WTC11 (cell line): Measurements from ENCODE around the gene IL2RA. TPM values are rescaled to one million over a fixed set of nuclear protein-coding genes. Genes with fewer than 3 reads are reported as not detected.

Experiments used
- ATAC-seq: fragments of 200-7000 bp; cut with Tn5 transposase; 2 replicates; pipeline ENCODE4 v1.10.0; 2021; ENCODE audit warnings: mild to moderate bottlenecking, moderate library complexity
- CTCF ChIA-PET: fragments of 300-600 bp; sonication (Branson Sonifier 250); formaldehyde crosslinking; loops from one replicate; lab custom pipeline; 2021; ENCODE audit warnings: antibody characterized with exemption; lab: Charles Lee
- POLR2A ChIA-PET: fragments of 350-600 bp; sonication (Branson Sonifier 250); formaldehyde crosslinking; loops from one replicate; lab custom pipeline; 2021; ENCODE audit warnings: antibody characterized with exemption; lab: Charles Lee
- DNase-seq: peaks from one replicate; pipeline ENCODE4 v3.0.0; 2021; ENCODE audit warnings: low spot score
- H3K27ac Mint-ChIP-seq: 2 replicates; pipeline ENCODE4 v1.8.0; 2021; ENCODE audit warnings: mixed read lengths
- H3K27me3 Mint-ChIP-seq: 2 replicates; pipeline ENCODE4 v1.8.0; 2021; ENCODE audit warnings: low read depth, mild to moderate bottlenecking, moderate library complexity, mixed read lengths
- H3K36me3 Mint-ChIP-seq: 2 replicates; pipeline ENCODE4 v1.8.0; 2021; ENCODE audit warnings: mixed read lengths
- H3K4me1 Mint-ChIP-seq: 2 replicates; pipeline ENCODE4 v1.8.0; 2022; ENCODE audit warnings: mixed read lengths
- H3K4me3 Mint-ChIP-seq: 2 replicates; pipeline ENCODE4 v1.8.0; 2021; ENCODE audit warnings: mild to moderate bottlenecking, moderate library complexity, mixed read lengths
- H3K9me3 Mint-ChIP-seq: 2 replicates; pipeline ENCODE4 v1.8.0; 2021; ENCODE audit warnings: mixed read lengths
- CBFB ChIP-seq: sonication (generic); formaldehyde crosslinking; IDR thresholded peaks from 2 replicates; pipeline ENCODE4 v1.8.1; 2022; ENCODE audit warnings: mild to moderate bottlenecking, low read depth, missing genetic modification reagents
- CREM ChIP-seq: sonication (generic); formaldehyde crosslinking; IDR thresholded peaks from 2 replicates; pipeline ENCODE4 v1.8.1; 2022; ENCODE audit warnings: mild to moderate bottlenecking, missing genetic modification reagents, moderate library complexity
- ELF4 ChIP-seq: sonication (generic); formaldehyde crosslinking; IDR thresholded peaks from 2 replicates; pipeline ENCODE4 v1.8.1; 2022; ENCODE audit warnings: low read depth, mild to moderate bottlenecking, moderate library complexity, missing genetic modification reagents
- GTF2I ChIP-seq: fragments of 250-450 bp; sonication (Bioruptor Pico); conservative IDR thresholded peaks from 2 replicates; pipeline ENCODE4 v1.4.0; 2021; ENCODE audit warnings: mild to moderate bottlenecking
- JAZF1 ChIP-seq: fragments of 250-450 bp; sonication (Bioruptor Pico); IDR thresholded peaks from 2 replicates; pipeline ENCODE4 v1.9.0; 2021; ENCODE audit warnings: moderate library complexity, mild to moderate bottlenecking, inconsistent platforms
- MYBL2 ChIP-seq: sonication (generic); formaldehyde crosslinking; IDR thresholded peaks from 2 replicates; pipeline ENCODE4 v1.8.1; 2023; ENCODE audit warnings: mild to moderate bottlenecking, moderate library complexity, missing genetic modification reagents
- NFATC4 ChIP-seq: fragments of 250-450 bp; sonication (Bioruptor Pico); IDR thresholded peaks from 2 replicates; pipeline ENCODE4 v1.9.0; 2021; ENCODE audit warnings: mild to moderate bottlenecking
- NFE2L1 ChIP-seq: sonication (generic); formaldehyde crosslinking; IDR thresholded peaks from 2 replicates; pipeline ENCODE4 v1.8.1; 2023; ENCODE audit warnings: missing genetic modification reagents
- NFYB ChIP-seq: sonication (generic); formaldehyde crosslinking; conservative IDR thresholded peaks from 2 replicates; pipeline ENCODE4 v1.8.0; 2022; ENCODE audit warnings: low read depth, missing genetic modification reagents
- NR3C1 ChIP-seq: sonication (generic); formaldehyde crosslinking; conservative IDR thresholded peaks from 2 replicates; pipeline ENCODE4 v1.8.1; 2023; ENCODE audit warnings: low read depth, mild to moderate bottlenecking, missing genetic modification reagents
- PRDM15 ChIP-seq: sonication (generic); formaldehyde crosslinking; IDR thresholded peaks from 2 replicates; pipeline ENCODE4 v1.8.0; 2022; ENCODE audit warnings: missing genetic modification reagents
- SMAD3 ChIP-seq: sonication (generic); formaldehyde crosslinking; IDR thresholded peaks from 2 replicates; pipeline ENCODE4 v1.8.0; 2022; ENCODE audit warnings: missing genetic modification reagents, mild to moderate bottlenecking, borderline replicate concordance
- TP53 ChIP-seq: sonication (generic); formaldehyde crosslinking; IDR thresholded peaks from 2 replicates; pipeline ENCODE4 v1.8.1; 2023; ENCODE audit warnings: mild to moderate bottlenecking, missing genetic modification reagents
- ZNF219 ChIP-seq: sonication (generic); formaldehyde crosslinking; IDR thresholded peaks from 2 replicates; pipeline ENCODE4 v1.8.0; 2023; ENCODE audit warnings: missing genetic modification reagents, mild to moderate bottlenecking, borderline replicate concordance
- ZNF281 ChIP-seq: sonication (generic); formaldehyde crosslinking; IDR thresholded peaks from 2 replicates; pipeline ENCODE4 v1.8.0; 2023; ENCODE audit warnings: mild to moderate bottlenecking, missing genetic modification reagents
- ZNF396 ChIP-seq: fragments of 250-450 bp; sonication (Bioruptor Pico); IDR thresholded peaks from 2 replicates; pipeline ENCODE4 v1.8.0; 2021; ENCODE audit warnings: mild to moderate bottlenecking, moderate library complexity, borderline replicate concordance
- ZNF423 ChIP-seq: fragments of 250-450 bp; sonication (Bioruptor Pico); IDR thresholded peaks from 2 replicates; pipeline ENCODE4 v2.1.2; 2022; ENCODE audit warnings: mild to moderate bottlenecking, moderate library complexity
- total RNA-seq: library from RNA; stranded (reverse); gene quantifications from 3 replicates; pipeline ENCODE4 v1.2.3, GENCODE V29; 2021
- TF ChIP-seq, protein P1 (sequence below): fragments of 250-450 bp; sonication (Bioruptor Pico); IDR thresholded peaks from 2 replicates; pipeline ENCODE4 v1.9.0; 2021; ENCODE audit warnings: mild to moderate bottlenecking
- TF ChIP-seq, protein P2 (sequence below): fragments of 250-450 bp; sonication (Bioruptor Pico); IDR thresholded peaks from 2 replicates; pipeline ENCODE4 v2.1.2; 2022; ENCODE audit warnings: mild to moderate bottlenecking, moderate library complexity
- TF ChIP-seq, protein P3 (sequence below): sonication (generic); formaldehyde crosslinking; conservative IDR thresholded peaks from 2 replicates; pipeline ENCODE4 v1.8.1; 2022; ENCODE audit warnings: mild to moderate bottlenecking, missing genetic modification reagents
- TF ChIP-seq, protein P4 (sequence below): sonication (generic); formaldehyde crosslinking; IDR thresholded peaks from 2 replicates; pipeline ENCODE4 v1.8.0; 2022; ENCODE audit warnings: mild to moderate bottlenecking, missing genetic modification reagents

Gene IL2RA
- total RNA-seq, 1 experiment from 2014 or later, result 0.31 TPM

DNA sequence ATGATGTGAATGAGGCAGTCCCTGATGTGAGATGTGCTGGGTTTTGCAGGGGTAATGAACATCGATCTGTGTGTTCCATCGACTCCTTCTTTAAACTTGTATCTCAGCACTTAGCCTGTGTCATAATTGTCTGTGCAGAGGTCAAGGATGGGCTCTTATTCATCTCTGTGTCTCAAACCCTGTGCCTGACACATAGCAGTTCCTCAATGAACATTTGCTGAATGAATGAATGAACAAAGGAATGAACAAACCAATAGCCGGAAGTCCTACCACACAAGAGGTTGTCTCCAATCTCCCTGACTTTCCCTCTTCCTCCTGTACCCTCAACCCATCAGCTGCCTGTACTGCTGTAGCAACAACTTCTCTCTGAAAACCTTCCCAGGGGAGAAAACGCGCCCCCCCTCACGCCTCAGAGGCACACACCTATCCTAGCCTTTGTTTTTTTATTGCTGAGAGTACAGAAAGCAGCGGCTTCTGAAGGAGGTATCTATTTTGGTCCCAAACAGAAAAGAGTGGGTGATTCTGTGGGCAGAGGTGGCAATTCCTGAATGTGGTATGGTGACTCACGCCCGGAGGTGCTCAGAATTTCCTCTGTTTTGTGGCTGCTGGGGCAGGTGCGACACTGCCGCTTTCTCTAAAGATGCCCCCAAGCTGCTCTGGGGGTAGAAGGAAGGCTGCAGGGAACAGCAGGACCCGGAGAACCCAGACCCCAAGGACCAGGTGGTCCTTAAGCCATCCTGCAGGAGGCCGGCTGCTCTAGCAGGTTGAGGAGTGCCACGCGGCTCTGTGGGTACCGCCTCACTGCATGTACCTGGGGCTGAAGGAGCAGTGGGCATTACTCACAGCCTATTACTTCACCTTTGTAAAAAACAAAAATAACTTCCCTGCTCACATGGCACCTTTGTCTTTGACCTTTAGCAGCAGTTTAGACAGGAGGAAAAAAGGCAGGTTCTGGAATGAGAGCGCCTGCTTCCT, 9.6 kb downstream of the IL2RA start:
- CTCF ChIA-PET, result no interaction called here
- no peak for DNase-seq
- TF ChIP-seq, protein P1, sequence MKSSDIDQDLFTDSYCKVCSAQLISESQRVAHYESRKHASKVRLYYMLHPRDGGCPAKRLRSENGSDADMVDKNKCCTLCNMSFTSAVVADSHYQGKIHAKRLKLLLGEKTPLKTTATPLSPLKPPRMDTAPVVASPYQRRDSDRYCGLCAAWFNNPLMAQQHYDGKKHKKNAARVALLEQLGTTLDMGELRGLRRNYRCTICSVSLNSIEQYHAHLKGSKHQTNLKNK (CRISPR knock-in tag), result no peak
- TF ChIP-seq MYBL2 (CRISPR knock-in tag) (no peak), SMAD3 (no peak), CREM (no peak), GTF2I (CRISPR knock-in tag) (no peak), ELF4 (no peak), ZNF396 (CRISPR knock-in tag) (no peak), NFE2L1 (CRISPR knock-in tag) (no peak)
- TF ChIP-seq, protein P2, sequence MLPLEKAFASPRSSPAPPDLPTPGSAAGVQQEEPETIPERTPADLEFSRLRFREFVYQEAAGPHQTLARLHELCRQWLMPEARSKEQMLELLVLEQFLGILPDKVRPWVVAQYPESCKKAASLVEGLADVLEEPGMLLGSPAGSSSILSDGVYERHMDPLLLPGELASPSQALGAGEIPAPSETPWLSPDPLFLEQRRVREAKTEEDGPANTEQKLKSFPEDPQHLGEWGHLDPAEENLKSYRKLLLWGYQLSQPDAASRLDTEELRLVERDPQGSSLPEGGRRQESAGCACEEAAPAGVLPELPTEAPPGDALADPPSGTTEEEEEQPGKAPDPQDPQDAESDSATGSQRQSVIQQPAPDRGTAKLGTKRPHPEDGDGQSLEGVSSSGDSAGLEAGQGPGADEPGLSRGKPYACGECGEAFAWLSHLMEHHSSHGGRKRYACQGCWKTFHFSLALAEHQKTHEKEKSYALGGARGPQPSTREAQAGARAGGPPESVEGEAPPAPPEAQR (CRISPR knock-in tag), result no peak
- TF ChIP-seq, all 79 proteins: peak for 0
- H3K27me3 Mint-ChIP-seq, result no peaks in the 10 kb centered on the region
- no peak for ATAC-seq
- H3K4me1 Mint-ChIP-seq, result peaks cover 12% of the 10 kb centered on the region
- POLR2A ChIA-PET, result no interaction called here
- no peaks in the 10 kb centered on the region for H3K36me3 Mint-ChIP-seq
- no peak overlapping the region for H3K4me3 Mint-ChIP-seq
- no peaks in the 10 kb centered on the region for H3K9me3 Mint-ChIP-seq
- no peak overlapping the region for H3K27ac Mint-ChIP-seq

GRCh38 chr10:6050801-6051445, 11.2 kb downstream of the IL2RA start:
- Mint-ChIP-seq H3K27me3 (no peaks in the 10 kb centered on the region), H3K4me3 (no peak overlapping the region), H3K9me3 (no peaks in the 10 kb centered on the region), H3K36me3 (no peaks in the 10 kb centered on the region), H3K27ac (peak overlapping the region; percentile 82; the same call in 1 of the 2 replicates), H3K4me1 (peaks cover 7% of the 10 kb centered on the region)
- CTCF ChIA-PET, result no interaction called here
- TF ChIP-seq ZNF423, result no peak
- no peak for TF ChIP-seq NFATC4
- no peak for TF ChIP-seq CBFB (CRISPR knock-in tag)
- TF ChIP-seq TP53 (CRISPR knock-in tag), result no peak
- TF ChIP-seq NR3C1 (CRISPR knock-in tag), result no peak
- no peak for TF ChIP-seq ZNF219
- TF ChIP-seq NFYB (CRISPR knock-in tag), result no peak
- TF ChIP-seq, protein P3, sequence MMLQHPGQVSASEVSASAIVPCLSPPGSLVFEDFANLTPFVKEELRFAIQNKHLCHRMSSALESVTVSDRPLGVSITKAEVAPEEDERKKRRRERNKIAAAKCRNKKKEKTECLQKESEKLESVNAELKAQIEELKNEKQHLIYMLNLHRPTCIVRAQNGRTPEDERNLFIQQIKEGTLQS (CRISPR knock-in tag), result no peak
- no peak for DNase-seq
- POLR2A ChIA-PET, result interaction anchor here (0.6 kb wide), 1 partner anchor 73 kb away, joined by 3 read pairs; the partner anchor contains the start of gene IL15RA
- peak; percentile 60; the same call in 1 of the 2 replicates for ATAC-seq

DNA sequence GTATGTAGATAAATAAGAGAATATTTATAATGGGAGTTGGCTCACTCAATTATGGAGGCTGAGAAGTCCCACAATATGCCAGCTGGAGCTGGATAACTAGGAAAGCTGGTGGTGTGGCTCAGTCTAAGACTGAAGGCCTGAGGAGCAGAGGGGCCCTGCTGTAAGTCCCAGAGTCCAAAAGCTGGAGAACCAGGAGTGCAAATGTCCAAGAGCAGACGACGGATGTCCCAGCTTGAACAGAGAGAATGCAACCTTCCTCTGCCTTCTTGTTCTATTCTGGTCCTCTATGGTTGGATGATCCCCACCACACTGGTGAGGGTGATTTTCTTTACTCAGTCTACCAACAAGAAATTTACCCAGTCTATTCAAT, 13.2 kb downstream of the IL2RA start:
- POLR2A ChIA-PET, result no interaction called here
- CTCF ChIA-PET, result interaction anchor here (1.2 kb wide), 1 partner anchor 37 kb away, joined by 4 read pairs; no protein-coding TSS in a partner anchor
- no peak for ATAC-seq
- no peak for TF ChIP-seq JAZF1 (CRISPR knock-in tag)
- no peak for TF ChIP-seq ZNF281 (CRISPR knock-in tag)
- TF ChIP-seq, protein P1 (CRISPR knock-in tag), result no peak
- TF ChIP-seq PRDM15 (CRISPR knock-in tag), result no peak
- TF ChIP-seq, protein P4, sequence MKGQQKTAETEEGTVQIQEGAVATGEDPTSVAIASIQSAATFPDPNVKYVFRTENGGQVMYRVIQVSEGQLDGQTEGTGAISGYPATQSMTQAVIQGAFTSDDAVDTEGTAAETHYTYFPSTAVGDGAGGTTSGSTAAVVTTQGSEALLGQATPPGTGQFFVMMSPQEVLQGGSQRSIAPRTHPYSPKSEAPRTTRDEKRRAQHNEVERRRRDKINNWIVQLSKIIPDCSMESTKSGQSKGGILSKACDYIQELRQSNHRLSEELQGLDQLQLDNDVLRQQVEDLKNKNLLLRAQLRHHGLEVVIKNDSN, result no peak

More for the DNA sequence above, 13.2 kb downstream of the IL2RA start:
- DNase-seq, result no peak
- no peaks in the 10 kb centered on the region for H3K9me3 Mint-ChIP-seq
- H3K4me1 Mint-ChIP-seq, result peaks cover 7% of the 10 kb centered on the region
- H3K27ac Mint-ChIP-seq, result no peak overlapping the region
- H3K4me3 Mint-ChIP-seq, result no peak overlapping the region
- H3K36me3 Mint-ChIP-seq, result no peaks in the 10 kb centered on the region
- H3K27me3 Mint-ChIP-seq, result no peaks in the 10 kb centered on the region
